IPS DF 4.7 (cell line): ENCODE data around the gene PEPD.
"Not testable (repeated sequence)": the region's sequence is repeated elsewhere in the genome, so short reads cannot be mapped to it uniquely, and the experiment has no call there.

Experiments used
- DNase-seq: peaks from one replicate; pipeline ENCODE4 v3.0.0-alpha.2; 2013; ENCODE audit warnings: low spot score; ENCODE audit errors: extremely low read depth

PEPD gene

GRCh38 chr19:33498391-33499000 lies 23.1 kb downstream of the PEPD start:
- no peak for DNase-seq

- DNase-seq = no peak
Observed at GRCh38 chr19:33497778-33498175, 23.8 kb downstream of the PEPD start.

- no peak for DNase-seq
Observed at GRCh38 chr19:33497131-33497777, 24.3 kb downstream of the PEPD start.

GRCh38 chr19:33496038-33496895 lies 25.3 kb downstream of the PEPD start:
- no peak for DNase-seq

GRCh38 chr19:33493401-33494275 lies 28.0 kb downstream of the PEPD start:
- no peak for DNase-seq

- no peak for DNase-seq
Observed at GRCh38 chr19:33492951-33493350, 28.6 kb downstream of the PEPD start.

GRCh38 chr19:33492090-33492489 lies 29.5 kb downstream of the PEPD start:
- DNase-seq = no peak

DNA sequence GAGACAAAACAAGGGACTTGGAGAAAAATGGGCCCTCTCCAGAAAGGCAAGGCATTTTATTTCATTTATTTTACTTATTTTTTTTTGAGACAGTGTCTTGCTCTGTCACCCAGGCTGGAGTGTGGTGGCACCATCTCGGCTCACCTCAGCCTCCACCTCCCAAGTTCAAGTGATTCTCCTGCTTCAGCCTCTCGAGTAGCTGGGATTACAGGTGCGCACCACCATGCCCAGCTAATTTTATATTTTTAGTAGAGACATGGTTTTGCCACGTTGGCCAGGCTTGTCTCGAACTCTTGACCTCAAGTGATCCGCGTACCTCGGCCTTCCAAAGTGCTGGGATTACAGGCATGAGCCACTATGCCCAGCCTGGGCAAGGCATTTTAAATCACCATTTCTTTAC lies 31.0 kb downstream of the PEPD start:
- DNase-seq = not testable (repeated sequence)

- no peak for DNase-seq
Observed at GRCh38 chr19:33490041-33490451, 31.5 kb downstream of the PEPD start.

GRCh38 chr19:33488826-33489225 lies 32.8 kb downstream of the PEPD start:
- no peak for DNase-seq

DNA sequence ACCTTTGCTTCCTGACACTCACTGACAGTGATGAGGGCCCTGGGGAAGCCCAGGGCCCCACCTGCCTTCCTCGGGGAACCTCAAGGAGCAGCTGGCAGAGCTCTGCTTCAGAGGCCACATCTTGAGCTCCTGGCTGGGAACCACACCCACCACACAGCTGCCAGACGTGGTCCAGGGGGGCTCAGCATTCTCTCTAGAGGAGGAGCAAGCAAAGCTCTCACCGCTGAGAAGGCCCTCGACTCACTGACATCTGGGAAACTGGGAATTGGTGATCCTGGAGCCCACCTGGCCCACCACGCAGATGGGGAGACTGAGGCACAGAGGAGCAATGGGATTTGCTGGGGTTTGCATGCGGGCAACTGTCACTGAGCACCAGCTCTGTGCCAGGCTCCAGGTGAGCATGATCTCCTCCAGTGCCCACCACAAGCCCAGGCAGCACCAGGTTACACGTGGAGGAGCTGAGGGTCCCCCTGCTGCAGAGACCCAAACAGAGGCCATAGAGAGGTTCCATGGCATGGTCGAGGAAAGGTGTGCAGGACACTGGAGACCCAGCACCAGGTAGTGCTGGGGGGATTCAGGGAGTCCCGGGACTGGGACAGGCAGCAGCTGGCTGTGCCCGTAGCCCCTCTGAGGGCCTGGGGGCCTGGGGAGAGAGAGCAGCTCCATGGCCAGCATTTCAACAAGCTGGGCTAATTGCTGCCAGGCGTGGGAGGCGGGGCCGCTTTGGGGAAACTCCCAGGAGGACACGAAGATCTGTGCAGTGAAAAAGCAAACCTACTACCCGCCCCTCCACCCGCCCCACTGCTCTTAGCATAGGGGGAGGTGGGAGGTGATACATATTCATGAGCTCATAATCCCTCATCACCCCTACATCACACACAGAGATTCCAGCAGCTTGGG lies 33.4 kb downstream of the PEPD start:
- DNase-seq = no peak

- DNase-seq = no peak
Observed at GRCh38 chr19:33486936-33487811, 34.4 kb downstream of the PEPD start.

- no peak for DNase-seq
Observed at GRCh38 chr19:33486407-33486806, 35.2 kb downstream of the PEPD start.

GRCh38 chr19:33484226-33484774 lies 37.3 kb downstream of the PEPD start:
- no peak for DNase-seq

DNA sequence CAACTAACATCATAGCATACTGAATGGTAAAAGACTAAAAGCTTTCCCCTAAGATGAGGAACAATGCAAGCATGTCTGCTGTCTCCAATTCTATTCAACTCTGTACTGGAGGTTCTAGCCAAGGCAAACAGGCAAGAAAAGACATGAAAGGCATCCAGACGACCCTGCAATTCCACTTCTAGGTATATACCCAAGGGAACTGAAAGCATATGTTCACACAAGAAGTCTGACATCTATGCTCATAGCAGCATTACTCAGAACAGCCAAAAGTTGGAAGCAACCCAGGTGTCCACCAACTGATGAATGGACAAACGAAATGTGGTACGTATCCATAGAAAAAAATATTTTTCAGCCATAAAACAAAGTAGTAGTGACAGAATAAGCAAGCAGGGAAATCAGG lies 39.1 kb downstream of the PEPD start:
- no peak for DNase-seq

DNA sequence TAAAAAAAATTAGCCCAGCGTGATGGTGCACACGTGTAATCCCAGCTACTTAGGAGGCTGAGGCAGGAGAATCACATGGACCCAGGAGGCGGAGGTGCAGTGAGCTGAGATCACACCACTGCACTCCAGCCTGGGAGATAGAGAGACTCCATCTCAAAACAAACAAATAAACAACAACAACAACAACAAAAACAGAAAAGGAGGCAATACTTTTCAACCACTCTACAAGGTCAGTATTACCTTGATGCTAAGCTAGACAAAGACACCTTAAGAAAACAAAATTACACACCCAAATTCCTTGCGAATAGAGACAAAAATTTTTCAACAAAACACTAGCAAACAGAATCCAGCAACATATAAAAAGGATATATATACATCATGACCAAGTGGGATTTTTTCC lies 39.7 kb downstream of the PEPD start:
- no peak for DNase-seq

DNA sequence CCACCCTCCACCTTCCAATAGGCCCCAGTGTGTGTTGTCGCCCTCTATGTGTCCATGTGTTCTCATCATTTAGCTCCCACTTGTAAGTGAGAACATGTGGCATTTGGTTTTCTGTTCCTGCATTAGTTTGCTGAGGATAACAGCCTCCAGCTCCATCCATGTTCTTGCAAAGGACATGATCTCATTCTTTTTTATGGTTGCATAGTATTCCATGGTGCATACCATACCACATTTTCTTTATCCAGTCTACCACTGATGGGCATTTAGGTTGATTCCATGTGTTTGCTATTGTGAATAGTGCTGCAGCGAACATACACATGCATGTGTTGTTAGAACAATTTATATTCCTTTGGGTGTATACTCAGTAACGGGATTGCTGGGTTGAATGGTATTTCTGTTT lies 42.0 kb downstream of the PEPD start:
- DNase-seq = not testable (repeated sequence)

- DNase-seq = no peak
Observed at GRCh38 chr19:33477781-33478180, 43.8 kb downstream of the PEPD start.

- no peak for DNase-seq
Observed at GRCh38 chr19:33476151-33476707, 45.4 kb downstream of the PEPD start.
